Measurements from ENCODE around the gene PLS3. TPM values are rescaled to one million over a fixed set of nuclear protein-coding genes. Genes with fewer than 3 reads are reported as not detected.
"Not testable (repeated sequence)": the region's sequence is repeated elsewhere in the genome, so short reads cannot be mapped to it uniquely, and the experiment has no call there.

PLS3 gene
- total RNA-seq, 1 donor = 358 TPM

DNA sequence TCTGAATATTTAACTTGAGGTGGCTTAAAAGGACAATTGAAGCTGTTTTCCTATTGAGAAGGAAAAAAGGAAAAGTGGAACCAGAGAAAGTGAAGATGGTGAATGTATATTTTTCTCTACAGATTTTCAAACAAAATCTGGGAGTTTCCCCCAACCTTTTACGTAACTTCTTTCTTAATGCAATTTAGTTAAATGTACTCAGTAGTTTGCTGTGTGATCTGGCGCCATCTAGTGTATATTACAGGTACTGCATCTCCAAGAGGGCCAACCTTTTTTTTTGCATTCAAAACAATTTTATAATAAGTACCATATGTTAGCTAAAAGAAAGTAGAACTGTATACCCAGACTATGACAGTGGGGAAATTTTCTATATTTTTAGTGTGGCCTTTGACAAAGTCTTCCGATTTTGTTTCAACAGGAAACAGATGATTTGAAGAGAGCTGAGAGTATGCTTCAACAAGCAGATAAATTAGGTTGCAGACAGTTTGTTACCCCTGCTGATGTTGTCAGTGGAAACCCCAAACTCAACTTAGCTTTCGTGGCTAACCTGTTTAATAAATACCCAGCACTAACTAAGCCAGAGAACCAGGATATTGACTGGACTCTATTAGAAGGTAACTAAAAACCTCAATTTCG, 82.0 kb downstream of the PLS3 start:
- Histone ChIP-seq H3K27me3 (ENCODE audit: insufficient read depth, low read length) (peaks cover 10% of the 10 kb centered on the region), H3K79me2 (ENCODE audit: insufficient read depth, low read length) (peaks cover 2% of the 10 kb centered on the region), H3K4me3 (ENCODE audit: insufficient read depth, low read length) (no peak overlapping the region), H2AFZ (ENCODE audit: low read length) (no peak overlapping the region), H3K4me1 (ENCODE audit: insufficient read depth, low read length) (no peaks in the 10 kb centered on the region), H3K36me3 (ENCODE audit: insufficient read depth, low read length) (peaks cover 51% of the 10 kb centered on the region), H3K27ac (ENCODE audit: low read depth, low read length) (peak overlapping the region; percentile 31), H4K20me1 (ENCODE audit: insufficient read depth, low read length) (peaks cover 3% of the 10 kb centered on the region), H3K9me3 (ENCODE audit: low read depth, low read length) (no peaks in the 10 kb centered on the region), H3K4me2 (ENCODE audit: insufficient read depth, low read length) (no peak overlapping the region)
- DNase-seq (ENCODE audit: insufficient read length, low spot score, missing footprints) = peak; percentile 60
- TF ChIP-seq, protein P1, sequence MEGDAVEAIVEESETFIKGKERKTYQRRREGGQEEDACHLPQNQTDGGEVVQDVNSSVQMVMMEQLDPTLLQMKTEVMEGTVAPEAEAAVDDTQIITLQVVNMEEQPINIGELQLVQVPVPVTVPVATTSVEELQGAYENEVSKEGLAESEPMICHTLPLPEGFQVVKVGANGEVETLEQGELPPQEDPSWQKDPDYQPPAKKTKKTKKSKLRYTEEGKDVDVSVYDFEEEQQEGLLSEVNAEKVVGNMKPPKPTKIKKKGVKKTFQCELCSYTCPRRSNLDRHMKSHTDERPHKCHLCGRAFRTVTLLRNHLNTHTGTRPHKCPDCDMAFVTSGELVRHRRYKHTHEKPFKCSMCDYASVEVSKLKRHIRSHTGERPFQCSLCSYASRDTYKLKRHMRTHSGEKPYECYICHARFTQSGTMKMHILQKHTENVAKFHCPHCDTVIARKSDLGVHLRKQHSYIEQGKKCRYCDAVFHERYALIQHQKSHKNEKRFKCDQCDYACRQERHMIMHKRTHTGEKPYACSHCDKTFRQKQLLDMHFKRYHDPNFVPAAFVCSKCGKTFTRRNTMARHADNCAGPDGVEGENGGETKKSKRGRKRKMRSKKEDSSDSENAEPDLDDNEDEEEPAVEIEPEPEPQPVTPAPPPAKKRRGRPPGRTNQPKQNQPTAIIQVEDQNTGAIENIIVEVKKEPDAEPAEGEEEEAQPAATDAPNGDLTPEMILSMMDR (IDR thresholded peaks at IDR 0.05; ENCODE audit: extremely low read depth, low read depth, low read length) = peak; percentile 95

DNA sequence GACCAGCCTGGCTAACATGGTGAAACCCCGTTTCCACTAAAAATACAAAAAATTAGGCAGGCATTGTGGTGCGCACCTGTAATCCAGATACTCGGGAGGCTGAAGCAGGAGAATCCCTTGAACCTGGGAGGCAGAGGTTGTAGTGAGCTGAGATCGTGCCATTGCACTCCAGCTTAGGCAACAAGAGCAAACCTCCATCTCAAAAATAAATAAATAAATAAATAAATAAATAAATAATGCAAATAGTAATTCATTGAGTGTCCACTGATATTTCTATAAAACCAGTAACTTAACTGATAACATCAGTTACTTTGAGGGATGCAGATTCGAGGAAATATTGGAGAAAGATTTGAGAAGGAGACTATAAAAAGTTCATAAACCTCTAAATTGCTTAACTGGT, 83.4 kb downstream of the PLS3 start:
- not testable (repeated sequence) for H3K79me2 ChIP-seq (ENCODE audit: insufficient read depth, low read length); H3K27ac ChIP-seq (ENCODE audit: low read depth, low read length); H3K4me1 ChIP-seq (ENCODE audit: insufficient read depth, low read length); H3K9me3 ChIP-seq (ENCODE audit: low read depth, low read length); H3K4me3 ChIP-seq (ENCODE audit: insufficient read depth, low read length); DNase-seq (ENCODE audit: insufficient read length, low spot score, missing footprints); H2AFZ ChIP-seq (ENCODE audit: low read length); H3K27me3 ChIP-seq (ENCODE audit: insufficient read depth, low read length); H4K20me1 ChIP-seq (ENCODE audit: insufficient read depth, low read length); H3K4me2 ChIP-seq (ENCODE audit: insufficient read depth, low read length)
- peaks cover 51% of the 10 kb centered on the region for H3K36me3 ChIP-seq (ENCODE audit: insufficient read depth, low read length)

DNA sequence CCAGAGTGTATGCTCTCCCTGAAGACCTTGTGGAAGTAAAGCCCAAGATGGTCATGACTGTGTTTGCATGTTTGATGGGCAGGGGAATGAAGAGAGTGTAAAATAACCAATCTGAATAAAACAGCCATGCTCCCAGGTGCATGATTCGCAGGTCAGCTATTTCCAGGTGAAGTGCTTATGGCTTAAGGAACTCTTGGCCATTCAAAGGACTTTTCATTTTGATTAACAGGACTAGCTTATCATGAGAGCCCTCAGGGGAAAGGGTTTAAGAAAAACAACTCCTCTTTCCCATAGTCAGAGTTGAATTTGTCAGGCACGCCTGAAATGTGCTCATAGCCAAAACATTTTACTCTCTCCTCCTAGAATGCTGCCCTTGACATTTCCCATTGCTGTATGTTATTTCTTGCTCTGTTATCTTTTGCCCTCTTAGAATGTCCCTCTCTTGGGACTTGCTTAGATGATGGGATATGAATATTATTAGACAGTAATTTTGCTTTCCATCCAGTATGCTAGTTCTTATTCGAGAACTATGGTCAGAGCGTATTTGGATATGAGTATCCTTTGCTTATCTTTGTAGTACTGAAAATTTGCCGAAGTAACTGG, 88.6 kb downstream of the PLS3 start:
- Histone ChIP-seq H2AFZ (ENCODE audit: low read length) (no peak overlapping the region), H3K27me3 (ENCODE audit: insufficient read depth, low read length) (peaks cover 10% of the 10 kb centered on the region), H3K79me2 (ENCODE audit: insufficient read depth, low read length) (no peaks in the 10 kb centered on the region), H3K4me3 (ENCODE audit: insufficient read depth, low read length) (no peak overlapping the region), H3K9me3 (ENCODE audit: low read depth, low read length) (no peaks in the 10 kb centered on the region), H3K36me3 (ENCODE audit: insufficient read depth, low read length) (peaks cover 35% of the 10 kb centered on the region), H3K27ac (ENCODE audit: low read depth, low read length) (peak overlapping the region; percentile 46), H4K20me1 (ENCODE audit: insufficient read depth, low read length) (peaks cover 3% of the 10 kb centered on the region), H3K4me1 (ENCODE audit: insufficient read depth, low read length) (peaks cover 14% of the 10 kb centered on the region), H3K4me2 (ENCODE audit: insufficient read depth, low read length) (no peak overlapping the region)
- TF ChIP-seq, protein P1 (IDR thresholded peaks at IDR 0.05; ENCODE audit: extremely low read depth, low read depth, low read length) = no peak
- DNase-seq (ENCODE audit: insufficient read length, low spot score, missing footprints) = peak; percentile 66

DNA sequence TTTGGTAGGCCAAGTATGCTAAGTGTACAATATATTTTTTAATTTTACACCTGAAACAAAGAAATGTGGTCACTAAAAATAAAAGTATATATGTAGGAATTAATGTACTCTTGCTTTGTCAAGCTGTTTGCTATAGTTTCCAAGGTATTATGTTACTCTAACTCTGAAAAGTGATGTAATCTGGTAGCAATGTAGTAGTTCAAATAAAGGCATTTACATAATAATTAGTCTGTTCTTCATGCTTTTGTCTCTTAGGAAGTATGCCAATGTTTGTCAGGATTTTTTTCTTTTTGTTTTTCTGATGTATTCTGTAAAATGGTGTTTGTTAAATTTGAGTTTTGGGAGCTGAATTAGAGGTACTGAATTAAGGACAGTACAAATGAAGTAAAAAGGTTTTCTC, 89.5 kb downstream of the PLS3 start:
- TF ChIP-seq, protein P1 (IDR thresholded peaks at IDR 0.05; ENCODE audit: extremely low read depth, low read depth, low read length) = no peak

More for the DNA sequence above, 89.5 kb downstream of the PLS3 start:
- Histone ChIP-seq H3K4me2 (ENCODE audit: insufficient read depth, low read length) (no peak overlapping the region), H3K27ac (ENCODE audit: low read depth, low read length) (peak overlapping the region; percentile 46), H3K79me2 (ENCODE audit: insufficient read depth, low read length) (no peaks in the 10 kb centered on the region), H3K9me3 (ENCODE audit: low read depth, low read length) (no peaks in the 10 kb centered on the region), H3K4me3 (ENCODE audit: insufficient read depth, low read length) (no peak overlapping the region), H4K20me1 (ENCODE audit: insufficient read depth, low read length) (peaks cover 3% of the 10 kb centered on the region), H3K36me3 (ENCODE audit: insufficient read depth, low read length) (peaks cover 27% of the 10 kb centered on the region), H2AFZ (ENCODE audit: low read length) (no peak overlapping the region), H3K4me1 (ENCODE audit: insufficient read depth, low read length) (peaks cover 14% of the 10 kb centered on the region), H3K27me3 (ENCODE audit: insufficient read depth, low read length) (peaks cover 10% of the 10 kb centered on the region)
- DNase-seq (ENCODE audit: insufficient read length, low spot score, missing footprints) = no peak

All from osteoblast (primary cell).